Activated CD4-positive, alpha-beta T cell treated with anti-CD3 and anti-CD28 coated beads, Interleukin-2, amount 50 U/mL, for 48 hours (primary cell): ENCODE data around the gene ERCC8.
A peak's percentile ranks its signal among the peaks of the same experiment; 100 is the strongest.
"Not testable (repeated sequence)": the region's sequence is repeated elsewhere in the genome, so short reads cannot be mapped to it uniquely, and the experiment has no call there.

Experiments used
- DNase-seq, 2 experiments: peaks; one replicate each; pipeline ENCODE4 v3.0.0-alpha.2; 2020

ERCC8 gene

DNA sequence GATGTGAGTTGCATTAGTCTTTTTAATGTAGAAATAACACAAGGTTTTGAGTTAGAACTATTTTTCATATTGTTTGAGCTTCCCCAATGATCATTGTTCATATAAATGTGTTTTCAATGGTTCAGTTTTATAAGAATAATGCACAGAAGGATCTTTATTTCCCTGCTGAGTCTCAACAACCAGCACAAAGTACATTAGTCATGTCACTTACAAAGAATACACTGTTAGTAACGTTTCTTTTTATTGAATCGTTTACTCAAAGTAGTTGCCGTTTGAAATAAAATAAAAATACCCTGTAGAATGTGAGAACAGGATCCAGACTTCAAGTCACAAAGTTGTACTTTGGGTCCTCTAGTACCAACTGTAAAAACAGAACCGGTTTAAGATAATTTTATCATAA is 41.5 kb downstream of the ERCC8 start:
- no peak for DNase-seq

DNA sequence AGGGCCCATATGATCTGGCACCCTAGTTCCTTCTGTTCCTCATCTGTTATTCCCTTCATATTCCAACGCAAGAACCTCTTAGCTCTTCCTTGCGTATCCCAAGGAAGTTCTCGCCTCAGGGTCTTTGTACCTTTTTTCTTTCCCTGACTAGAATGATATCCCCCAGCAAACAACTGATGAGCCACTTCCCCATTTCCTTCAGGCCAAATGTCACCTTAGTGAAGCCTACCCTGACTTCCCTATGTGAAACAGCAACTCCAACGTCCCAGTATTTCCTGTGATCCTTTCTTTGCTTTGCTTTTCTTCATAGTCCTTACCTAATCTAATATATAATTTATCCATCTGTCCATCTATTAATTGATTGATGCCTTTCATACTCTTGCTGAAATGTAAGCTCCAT is 47.9 kb downstream of the ERCC8 start:
- no peak for DNase-seq

DNA sequence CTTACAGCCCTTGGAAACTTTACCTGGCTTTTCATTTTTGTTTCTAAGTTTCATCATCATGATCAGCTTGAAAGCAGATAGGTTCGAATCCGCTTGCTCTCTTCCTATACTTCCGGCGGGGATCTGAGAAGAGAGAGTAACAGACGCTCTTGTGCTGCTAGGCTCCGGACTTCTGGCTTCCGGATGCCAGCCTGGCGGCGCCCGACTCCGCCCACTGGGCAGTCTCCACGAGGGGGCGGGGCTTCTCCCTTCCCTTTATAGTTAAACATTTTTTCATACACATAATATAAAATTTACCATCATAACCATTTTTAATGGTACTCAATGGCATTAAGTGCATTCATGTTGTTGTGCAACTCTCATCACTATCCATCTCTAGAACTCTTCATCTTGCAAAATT is 51.3 kb downstream of the ERCC8 start:
- no peak for DNase-seq

DNA sequence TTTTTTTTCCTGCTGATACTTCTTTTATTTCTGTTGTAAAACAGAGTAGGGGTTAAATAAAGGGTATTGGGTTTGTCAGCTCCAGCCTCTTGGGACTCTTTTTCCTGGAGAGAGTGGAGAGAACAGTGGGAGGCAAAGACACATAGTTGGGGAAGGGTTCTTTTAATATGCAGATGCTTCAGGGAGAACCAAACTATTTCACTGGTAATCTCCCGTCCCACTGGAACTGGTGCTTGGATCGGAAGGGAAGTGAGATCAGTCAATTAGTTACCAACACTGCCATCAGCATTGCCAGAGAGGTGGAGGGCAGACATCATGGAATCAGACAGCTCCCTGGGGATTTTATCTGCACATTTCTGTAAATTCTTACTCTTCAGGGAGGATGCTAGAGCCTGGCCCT is 53.2 kb downstream of the ERCC8 start:
- DNase-seq = no peak

DNA sequence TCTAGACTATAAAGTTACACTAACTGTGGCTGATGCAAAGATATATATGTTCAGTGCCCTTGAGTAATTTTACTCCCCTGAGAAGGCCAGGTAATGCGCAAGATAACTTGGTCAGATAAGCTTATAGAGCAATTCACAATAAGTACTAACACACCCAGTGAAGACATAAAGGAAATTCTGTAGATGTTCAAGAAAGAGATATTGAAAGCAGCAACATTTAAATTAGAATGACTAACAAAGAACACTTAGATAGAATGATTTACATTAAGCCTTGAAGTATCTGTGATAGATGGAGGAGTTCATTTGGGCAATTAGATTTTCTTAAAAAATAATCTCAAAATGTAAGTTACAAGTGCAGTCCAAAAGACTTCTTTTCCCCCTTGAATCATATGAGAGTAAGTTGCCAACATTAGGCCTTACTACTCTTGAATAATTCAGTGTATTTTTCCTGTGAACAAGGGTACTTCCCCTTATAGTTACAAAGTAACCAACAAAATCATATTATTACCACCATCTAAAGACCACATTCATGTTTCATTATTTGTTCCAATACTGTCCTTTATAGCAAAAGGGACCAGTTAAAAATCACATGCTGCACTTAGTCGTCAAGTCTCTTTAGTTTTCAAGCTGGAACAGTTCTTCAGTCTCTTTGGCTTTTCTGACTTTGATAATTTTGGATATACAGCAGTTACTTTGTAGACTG is 56.4 kb downstream of the ERCC8 start:
- DNase-seq = no peak

DNA sequence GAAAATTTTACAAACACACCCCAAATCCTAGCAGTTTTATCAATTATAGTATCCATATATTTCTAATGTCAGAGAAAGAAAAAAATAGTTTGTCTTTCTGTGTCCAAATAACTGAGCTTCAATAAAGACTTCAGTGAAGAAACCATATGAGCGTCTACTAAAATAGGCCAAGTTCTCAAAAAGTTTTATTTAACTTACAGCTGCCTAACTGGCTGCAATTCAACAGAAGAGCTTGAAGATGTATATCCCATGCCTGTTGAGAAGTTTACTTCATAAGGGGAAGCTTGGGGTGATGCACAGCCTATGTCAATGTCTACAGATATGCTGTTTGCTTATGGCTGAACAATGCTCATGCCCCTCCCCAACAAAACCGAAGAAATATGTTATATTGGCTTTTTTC is 57.1 kb downstream of the ERCC8 start:
- no peak for DNase-seq

DNA sequence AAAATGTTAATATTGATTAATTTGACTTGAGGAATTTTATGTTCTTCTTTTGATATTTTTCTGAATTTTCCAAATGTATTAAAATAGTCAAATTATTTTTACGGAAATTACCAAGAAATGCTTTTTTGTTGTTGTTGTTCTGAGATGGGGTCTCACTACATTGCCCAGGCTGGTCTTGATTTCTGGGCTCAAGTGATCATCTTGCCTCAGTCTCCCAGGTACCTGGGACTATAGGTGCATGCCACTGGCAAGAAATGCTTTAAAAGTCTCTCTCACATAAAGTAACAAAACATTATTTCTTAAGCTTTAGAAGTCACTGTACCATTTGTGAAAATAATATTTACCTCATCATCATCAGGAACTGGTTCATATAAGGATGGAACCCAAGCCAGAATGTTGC is 57.8 kb downstream of the ERCC8 start:
- no peak for DNase-seq

DNA sequence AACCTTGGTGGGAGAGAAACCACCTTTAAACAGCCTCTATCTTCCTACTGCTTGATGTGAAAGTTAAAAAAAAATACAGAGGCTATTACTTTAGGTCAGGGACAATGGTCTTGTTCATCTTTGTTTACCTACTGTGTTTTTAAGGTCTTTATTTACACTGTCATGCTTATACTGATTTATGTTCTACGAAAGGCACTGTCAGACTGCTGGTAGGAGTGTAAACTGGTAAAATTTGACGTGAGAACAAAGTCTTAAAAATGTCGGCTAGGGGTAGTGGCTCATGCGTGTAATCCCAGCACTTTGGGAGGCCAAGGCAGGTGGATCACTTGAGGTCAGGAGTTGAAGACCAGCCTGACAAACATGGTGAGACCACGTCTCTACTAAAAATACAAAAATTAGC is 58.7 kb downstream of the ERCC8 start:
- DNase-seq = no peak

DNA sequence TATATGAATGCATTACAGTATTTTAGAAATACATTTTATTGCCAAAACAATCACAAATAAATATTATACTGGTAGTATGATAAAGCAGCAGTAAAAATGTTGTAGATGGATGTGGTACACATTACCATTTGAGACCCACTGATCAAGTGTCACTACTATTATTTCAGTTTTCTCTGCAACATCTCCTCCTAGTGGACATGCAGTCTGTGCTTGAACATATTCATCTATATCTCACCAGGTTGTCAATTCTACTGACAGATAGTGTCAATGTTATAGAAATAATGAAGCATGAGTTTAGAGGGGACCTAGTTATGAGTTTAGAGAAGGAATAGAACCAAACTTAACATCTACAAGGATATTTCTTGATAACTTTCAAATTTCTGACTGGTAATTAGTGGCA is 61.6 kb downstream of the ERCC8 start:
- no peak for DNase-seq

DNA sequence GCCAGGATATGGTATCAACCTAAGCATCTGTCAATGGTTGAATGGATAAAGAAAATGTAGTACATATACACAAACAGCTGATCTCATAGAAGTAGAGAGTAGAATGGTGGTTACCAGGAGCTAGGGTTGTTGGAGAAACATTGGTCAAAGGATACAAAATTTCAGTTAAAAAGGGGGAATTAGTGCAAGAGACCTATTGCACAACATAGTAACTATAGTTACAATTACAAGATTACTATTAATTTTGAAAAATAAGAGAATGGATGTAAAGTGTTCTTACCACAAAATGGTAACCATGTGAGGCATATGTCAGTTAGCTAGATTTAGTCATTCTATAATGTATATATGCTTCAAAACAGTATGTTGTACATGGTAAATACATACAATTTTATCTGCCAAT is 72.0 kb downstream of the ERCC8 start:
- DNase-seq = no peak

DNA sequence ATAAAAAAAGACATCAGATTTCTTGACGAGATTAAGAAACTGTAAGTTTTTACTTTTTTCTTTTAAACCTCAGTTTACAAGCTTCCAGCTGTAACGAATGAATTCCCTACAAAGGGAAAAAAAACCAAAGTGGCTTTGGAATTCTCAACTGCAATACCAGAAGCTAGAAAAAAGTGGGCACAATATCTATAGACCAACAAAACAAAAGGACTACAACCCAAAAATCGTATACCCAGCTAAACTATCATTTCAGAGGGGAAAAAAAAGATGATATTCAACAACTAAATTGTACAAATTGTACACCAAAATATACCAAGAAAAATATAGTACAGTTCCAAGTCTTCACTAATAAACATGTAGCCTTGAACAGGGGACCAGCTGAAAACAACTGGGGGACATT is 74.0 kb downstream of the ERCC8 start:
- DNase-seq = no peak

DNA sequence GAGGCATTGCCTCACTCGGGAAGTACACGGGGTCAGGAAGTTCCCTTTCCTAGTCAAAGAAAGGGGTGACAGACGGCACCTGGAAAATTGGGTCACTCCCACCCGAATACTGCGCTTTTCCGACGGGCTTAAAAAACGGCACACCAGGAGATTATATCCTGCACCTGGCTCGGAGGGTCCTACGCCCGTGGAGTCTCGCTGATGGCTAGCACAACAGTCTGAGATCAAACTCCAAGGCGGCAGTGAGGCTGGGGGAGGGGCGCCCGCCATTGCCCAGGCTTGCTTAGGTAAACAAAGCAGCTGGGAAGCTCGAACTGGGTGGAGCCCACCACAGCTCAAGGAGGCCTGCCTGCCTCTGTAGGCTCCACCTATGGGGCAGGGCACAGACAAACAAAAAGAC is 84.3 kb downstream of the ERCC8 start:
- DNase-seq = not testable (repeated sequence)

DNA sequence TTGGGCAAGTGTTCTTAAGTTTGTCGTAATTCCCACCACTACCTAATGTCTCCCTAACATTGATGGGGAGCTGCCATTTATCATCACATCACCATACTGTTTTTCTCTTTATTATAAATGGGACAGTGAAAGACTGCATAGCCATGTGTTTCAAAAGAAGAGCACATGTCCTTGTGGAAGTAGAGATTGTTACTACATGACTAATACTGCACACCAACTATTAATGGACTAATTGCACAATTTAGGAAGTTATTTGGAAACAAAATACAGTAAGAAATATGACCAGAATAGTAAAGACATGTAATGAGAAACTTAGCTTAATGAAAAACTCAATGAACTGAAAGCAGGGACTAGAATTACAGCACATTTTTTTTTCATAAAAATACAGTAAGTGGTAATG is 88.8 kb downstream of the ERCC8 start:
- DNase-seq = no peak

DNA sequence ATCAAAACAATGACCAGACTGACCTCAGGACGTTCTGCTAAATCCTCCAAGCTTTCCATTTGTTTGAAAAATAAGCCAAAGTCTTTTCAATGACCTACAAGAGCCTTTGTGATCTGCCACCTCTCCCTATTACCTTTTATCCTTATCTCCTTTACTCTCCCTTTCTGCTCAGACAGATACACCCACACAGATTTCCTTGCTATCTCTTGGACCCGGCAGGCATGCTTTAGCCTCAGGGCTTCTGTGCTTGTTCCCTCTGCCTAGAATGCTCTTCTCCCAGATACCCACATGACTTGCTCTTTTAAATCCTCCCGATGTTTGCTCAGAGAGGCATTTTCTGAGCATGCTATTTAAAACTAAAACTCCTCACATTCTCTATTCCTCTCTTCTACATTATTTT is 91.9 kb downstream of the ERCC8 start:
- DNase-seq = no peak

DNA sequence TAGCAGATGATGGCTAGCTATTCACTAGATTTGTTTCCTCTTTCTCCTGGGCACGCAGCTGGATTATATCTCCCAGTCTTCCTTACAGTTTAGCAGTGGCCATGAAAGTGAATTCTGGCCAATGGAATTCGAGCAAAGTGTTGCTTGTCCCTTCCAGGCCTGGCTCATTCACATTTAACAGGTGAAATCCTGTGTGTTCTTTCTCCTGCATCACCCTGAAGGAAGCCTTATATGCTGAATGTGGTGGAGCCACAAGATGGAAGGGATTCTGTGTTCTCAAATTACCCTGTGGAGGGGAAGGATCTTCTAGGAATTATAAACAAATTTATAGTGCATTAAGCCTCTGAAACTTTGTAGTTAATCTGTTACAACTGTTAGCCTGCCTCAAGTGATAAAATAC is 92.6 kb downstream of the ERCC8 start:
- no peak for DNase-seq

DNA sequence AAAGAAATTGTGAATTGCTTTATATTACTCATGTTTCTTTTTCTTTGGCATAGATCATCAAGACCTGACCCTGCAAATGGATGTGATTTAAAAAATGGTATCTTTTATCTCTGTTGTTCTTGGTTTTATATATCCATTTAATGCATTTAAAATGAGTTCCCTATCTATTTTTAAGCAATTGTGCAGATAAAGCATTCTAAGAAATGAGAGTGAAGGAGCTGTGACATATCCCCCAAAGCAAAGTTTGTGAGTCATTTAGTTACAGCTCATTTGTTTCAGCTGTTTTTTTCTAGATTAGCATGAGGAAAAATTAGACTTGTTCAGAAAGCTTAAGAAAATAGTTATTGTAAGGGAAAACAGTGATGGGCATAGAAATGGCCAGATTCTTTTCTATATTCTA is 93.2 kb downstream of the ERCC8 start:
- DNase-seq = no peak

DNA sequence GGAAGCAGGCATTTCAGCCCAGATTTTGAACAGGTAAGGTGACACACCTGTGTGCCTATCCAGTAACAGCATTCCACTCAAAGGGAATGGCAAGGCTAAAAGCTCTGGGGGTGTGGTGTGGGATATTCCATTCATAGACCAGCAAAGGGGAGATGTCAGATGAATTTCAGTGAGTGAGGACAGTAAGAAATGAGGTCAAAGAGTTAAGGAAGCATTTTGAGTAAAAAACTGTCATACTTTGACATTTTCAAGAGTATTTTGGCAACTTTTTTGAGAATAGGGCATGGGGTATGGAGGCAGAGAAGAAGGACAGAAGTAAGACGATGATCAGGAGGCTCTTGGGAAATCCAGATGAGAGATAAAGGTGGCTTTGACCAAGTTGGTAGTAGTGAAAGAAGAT is 98.6 kb downstream of the ERCC8 start:
- DNase-seq = no peak

DNA sequence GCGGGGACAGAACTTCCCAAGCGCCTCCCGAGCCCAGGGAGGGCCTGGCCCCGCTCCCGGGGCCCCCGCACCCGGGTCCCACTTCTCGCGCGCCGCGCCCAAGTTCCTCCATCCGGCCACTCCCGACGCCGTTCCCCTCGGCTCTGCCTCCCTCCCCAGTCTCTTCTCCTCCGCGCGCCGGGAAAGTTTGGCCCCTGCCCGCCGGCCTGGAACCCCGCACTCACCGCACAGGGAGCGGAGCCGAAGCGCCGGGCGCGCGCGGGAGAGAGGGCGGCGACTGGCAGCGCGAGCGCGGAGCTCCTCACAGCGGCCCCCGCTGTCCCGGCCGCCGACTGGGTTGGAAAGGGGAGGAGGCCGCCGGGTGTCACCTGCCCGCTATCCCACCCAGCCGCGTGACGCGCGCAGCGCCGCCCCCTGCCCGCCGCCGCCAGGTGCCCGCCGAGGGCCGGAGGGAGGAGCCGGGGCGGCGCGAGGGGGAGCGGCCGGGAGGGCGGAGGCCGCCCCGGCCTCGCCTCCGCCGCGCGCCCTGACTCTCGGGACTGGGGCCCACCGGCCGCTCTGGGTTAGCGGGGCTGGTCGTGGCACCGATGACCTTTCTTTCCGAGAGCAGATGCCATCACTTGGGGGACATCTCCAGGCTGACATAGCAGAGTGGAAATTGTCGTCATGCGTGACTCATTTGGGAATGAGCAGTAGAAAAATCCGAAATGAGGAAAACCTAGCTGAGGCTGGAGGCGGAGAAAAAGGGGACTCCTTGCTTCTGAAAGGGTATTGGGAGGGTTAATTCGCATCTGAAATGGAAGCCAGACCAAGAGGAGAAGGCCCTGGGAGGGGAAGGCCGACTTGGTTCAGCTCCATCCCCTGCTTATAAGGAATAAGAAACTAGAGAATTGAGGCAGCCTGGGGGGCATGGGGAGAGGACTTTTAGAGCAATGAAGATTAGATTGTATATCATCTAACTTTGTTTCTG is 100.6 kb downstream of the ERCC8 start, which contains the start of gene ELOVL7:
Gene ELOVL7, minus strand, starts transcription at position 334 of the 970 bp plus-strand sequence. CDS start 56,872 bp downstream, outside the sequence.
- DNase-seq = peak; percentile 51 to 63

DNA sequence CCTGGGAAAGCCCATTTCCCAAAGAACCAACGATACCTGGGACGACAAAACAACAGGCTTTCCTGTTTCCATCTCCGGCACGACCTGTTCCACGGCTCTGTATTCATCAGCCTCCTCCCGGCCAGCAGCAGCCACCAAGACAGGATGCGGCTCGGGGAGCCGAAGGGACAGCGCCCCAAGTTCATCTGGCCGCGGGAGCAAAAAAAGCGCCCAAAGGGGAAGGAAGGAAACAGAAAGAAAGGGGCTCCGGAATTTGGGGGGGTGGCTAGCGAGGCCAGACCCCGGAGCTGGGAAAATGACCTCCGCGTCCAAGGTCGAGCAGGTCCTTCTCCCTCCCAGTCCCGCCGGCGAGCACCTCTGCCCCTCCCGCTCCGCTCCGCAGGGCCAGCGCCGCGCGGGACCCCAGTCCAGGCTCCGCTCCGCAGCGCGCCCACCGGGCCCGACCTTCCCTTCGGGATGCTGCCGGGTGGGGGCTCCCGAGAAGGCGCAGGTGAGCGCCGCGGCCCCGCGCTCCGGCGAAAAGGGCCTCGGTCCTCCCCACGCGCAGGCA is 101.4 kb downstream of the ERCC8 start:
- peak; percentile 6 to 30 for DNase-seq

DNA sequence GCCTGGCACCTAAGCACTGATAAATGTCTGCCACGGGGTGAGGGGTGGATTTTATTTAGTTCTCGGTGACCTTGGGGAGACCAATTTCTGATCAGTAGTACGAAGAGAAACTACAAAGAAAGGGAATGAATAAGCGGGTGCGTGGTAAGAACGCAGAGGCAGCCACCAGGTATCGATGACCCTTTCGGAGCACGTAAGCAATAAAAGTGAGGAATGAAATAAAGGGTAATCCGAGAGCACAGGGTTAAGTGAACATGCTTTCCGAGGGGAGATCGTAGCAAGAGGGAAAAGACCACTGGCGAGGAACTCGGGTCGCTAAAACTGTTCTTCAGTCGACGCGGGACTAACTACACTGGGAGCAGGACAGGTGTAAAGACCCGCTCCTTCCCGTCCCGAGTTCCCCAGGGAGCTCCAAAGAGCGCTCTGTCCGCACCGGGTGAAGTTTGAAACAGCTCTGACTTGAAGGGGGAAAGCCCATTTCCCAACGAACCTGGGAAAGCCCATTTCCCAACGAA is 101.9 kb downstream of the ERCC8 start:
- DNase-seq = no peak

DNA sequence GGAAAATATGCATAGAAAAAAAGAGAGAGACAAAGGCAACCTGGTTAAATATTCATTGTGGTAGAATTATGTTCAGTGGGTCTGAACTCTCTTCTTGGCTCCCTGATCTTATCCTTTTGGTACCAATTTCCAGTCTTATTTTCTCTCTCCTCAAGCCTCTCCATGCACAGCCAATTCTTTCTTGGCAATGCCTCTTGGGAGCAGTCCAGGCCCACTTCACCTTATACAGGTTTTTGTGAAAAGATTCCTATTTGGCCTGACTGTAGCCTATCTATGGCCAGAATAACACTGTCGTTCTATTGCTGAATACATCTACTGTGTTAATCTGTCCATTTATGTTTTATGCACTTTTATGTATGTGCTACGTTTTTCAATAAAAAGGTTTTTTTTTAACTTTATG is 103.5 kb downstream of the ERCC8 start:
- DNase-seq = no peak

DNA sequence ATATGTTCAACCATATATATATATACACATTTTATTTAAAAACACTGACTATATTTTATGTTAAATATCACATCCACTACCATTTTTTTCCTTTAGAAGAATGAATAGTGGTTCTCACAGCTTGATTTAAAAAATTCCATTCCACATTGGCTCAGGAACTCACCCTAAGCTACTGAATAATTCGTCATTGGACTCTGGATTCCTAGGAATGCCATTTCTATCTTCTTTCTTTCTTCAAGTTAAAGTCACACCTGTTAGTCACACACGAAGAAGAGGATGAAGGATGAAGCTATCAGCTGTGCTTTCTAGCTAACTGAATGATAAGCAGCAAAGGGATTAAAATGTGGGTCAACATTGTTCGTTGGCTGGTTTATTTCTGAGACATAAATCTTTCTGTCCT is 108.7 kb downstream of the ERCC8 start:
- DNase-seq = no peak

DNA sequence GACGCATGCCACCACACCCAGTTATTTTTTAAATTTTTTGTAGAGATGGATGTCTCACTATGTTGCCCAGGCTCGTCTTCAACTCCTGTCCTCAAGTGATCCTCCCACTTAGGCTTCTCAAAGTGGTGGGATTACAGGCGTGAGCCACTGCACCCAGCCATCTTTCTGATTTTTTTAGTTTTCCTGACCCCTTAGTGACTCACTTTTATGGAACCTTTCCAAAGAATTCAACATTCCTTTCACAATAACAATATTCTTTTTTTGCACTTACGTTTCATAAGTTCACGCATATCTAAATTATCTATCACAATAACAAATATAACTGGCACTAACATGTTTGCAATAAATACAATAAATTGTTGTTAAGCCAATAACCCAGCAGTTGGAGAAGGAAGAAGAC is 109.3 kb downstream of the ERCC8 start:
- no peak for DNase-seq

DNA sequence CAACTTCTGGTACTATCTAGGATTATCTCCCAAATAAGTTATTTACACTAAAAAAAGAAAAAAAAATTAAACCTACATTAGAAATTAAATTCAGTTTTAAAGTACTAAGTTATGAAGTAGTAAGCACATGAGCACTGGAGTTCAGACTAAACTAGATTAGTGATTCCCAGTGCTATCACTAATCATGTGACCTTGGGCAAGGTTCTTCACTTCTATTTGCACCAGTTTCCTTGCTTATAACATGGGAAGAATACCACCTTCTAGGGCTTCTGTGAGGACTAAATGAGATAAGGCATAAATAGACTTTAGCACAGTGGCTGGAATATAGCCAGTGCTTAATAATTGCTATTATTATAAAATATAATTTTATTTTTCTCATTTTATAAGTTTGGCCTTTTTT is 111.3 kb downstream of the ERCC8 start:
- no peak for DNase-seq
